Measurements from ENCODE around the gene USPL1.
"Not testable (repeated sequence)": the region's sequence is repeated elsewhere in the genome, so short reads cannot be mapped to it uniquely, and the experiment has no call there.

The USPL1 gene

GRCh38 chr13:30617315-30618185 is at the start of gene USPL1:
USPL1 (plus strand) TSS chr13:30617920; CDS start chr13:30621141, 3,221 bp downstream.
- peak; percentile 99 for DNase-seq

- DNase-seq = no peak
Measured at GRCh38 chr13:30569901-30570576, 47.7 kb upstream of the USPL1 start.

GRCh38 chr13:30570691-30571090 is 47.0 kb upstream of the USPL1 start:
- DNase-seq = no peak

GRCh38 chr13:30572859-30573275 is 44.9 kb upstream of the USPL1 start:
- DNase-seq = peak; percentile 69 to 80

GRCh38 chr13:30576528-30576927 is 41.2 kb upstream of the USPL1 start:
- DNase-seq = no peak

GRCh38 chr13:30577401-30577852 is 40.3 kb upstream of the USPL1 start:
- DNase-seq = peak; percentile 80 to 88

- no peak for DNase-seq
Measured at GRCh38 chr13:30580852-30581502, 36.7 kb upstream of the USPL1 start.

GRCh38 chr13:30581582-30581981 is 36.1 kb upstream of the USPL1 start:
- DNase-seq = peak; percentile 35 to 39

- no peak for DNase-seq
Measured at GRCh38 chr13:30584051-30584731, 33.5 kb upstream of the USPL1 start.

- no peak for DNase-seq
Measured at GRCh38 chr13:30585748-30586262, 31.9 kb upstream of the USPL1 start.

- DNase-seq = no peak
Measured at GRCh38 chr13:30587231-30587630, 30.5 kb upstream of the USPL1 start.

- no peak for DNase-seq
Measured at GRCh38 chr13:30587739-30588138, 30.0 kb upstream of the USPL1 start.

GRCh38 chr13:30593001-30593400 is 24.7 kb upstream of the USPL1 start:
- DNase-seq = no peak

GRCh38 chr13:30600496-30600895 is 17.2 kb upstream of the USPL1 start:
- DNase-seq = no peak

- DNase-seq = no peak
Measured at GRCh38 chr13:30601836-30602235, 15.9 kb upstream of the USPL1 start.

GRCh38 chr13:30605052-30605451 is 12.7 kb upstream of the USPL1 start:
- no peak for DNase-seq

- DNase-seq = not testable (repeated sequence)
Measured at GRCh38 chr13:30607186-30607585, 10.5 kb upstream of the USPL1 start.

GRCh38 chr13:30607908-30608307 is 9.8 kb upstream of the USPL1 start:
- DNase-seq = peak; percentile 22 to 23

- DNase-seq = no peak
Measured at GRCh38 chr13:30608364-30608763, 9.4 kb upstream of the USPL1 start.

GRCh38 chr13:30610311-30610710 is 7.4 kb upstream of the USPL1 start:
- no peak for DNase-seq

GRCh38 chr13:30615481-30615865 is 2.2 kb upstream of the USPL1 start:
- no peak for DNase-seq

GRCh38 chr13:30615866-30616541 is 1.7 kb upstream of the USPL1 start:
- DNase-seq = peak; percentile 33 to 43

Measured in AML-193 (cell line).